ENCODE results near the gene MTAP.

MTAP gene

GRCh38 chr9:21828853-21829410, 26.5 kb downstream of the MTAP start:
- Histone ChIP-seq H3K4me1 (ENCODE audit: control insufficient read depth, insufficient read depth, low read length) (no peaks in the 10 kb centered on the region), H3K9me3 (ENCODE audit: control insufficient read depth, insufficient read depth, low read depth, low read length) (no peaks in the 10 kb centered on the region), H3K36me3 (ENCODE audit: control insufficient read depth in 2 of 2, insufficient read depth in 1 of 2, low read length in 2 of 2) (peaks cover 20 to 95% of the 10 kb centered on the region in 2 experiments), H3K4me3 (ENCODE audit: low read depth, low read length) (no peak overlapping the region), H3K27ac (ENCODE audit: extremely low read depth, low read depth, low read length) (no peak overlapping the region)
- CTCF ChIA-PET, result interaction anchor here (1.7 kb wide), 1 partner anchor 15 kb away, joined by 4 read pairs; no protein-coding TSS in a partner anchor
- POLR2A ChIA-PET, result interaction anchor here (1.1 kb wide), 1 partner anchor 165 kb away, joined by 3 read pairs; the partner anchor contains the start of genes CDKN2A and CDKN2B-AS1
- TF ChIP-seq ZBTB21 (tag by site-specific recombination; IDR thresholded peaks at IDR 0.05) (no peak), MZF1 (tag by site-specific recombination; IDR thresholded peaks at IDR 0.05; ENCODE audit: borderline replicate concordance) (no peak), ZNF433 (tag by site-specific recombination; IDR thresholded peaks at IDR 0.05; ENCODE audit: low read depth) (no peak), KLF17 (tag by site-specific recombination; IDR thresholded peaks at IDR 0.05) (no peak), ZBTB49 (tag by site-specific recombination; IDR thresholded peaks at IDR 0.05; ENCODE audit: low read depth) (no peak), PATZ1 (tag by site-specific recombination; IDR thresholded peaks at IDR 0.05) (no peak), ZNF677 (tag by site-specific recombination; IDR thresholded peaks at IDR 0.05) (no peak), ZNF423 (tag by site-specific recombination; IDR thresholded peaks at IDR 0.05) (no peak), ZNF121 (tag by site-specific recombination; IDR thresholded peaks at IDR 0.05) (no peak), ZNF398 (tag by site-specific recombination; IDR thresholded peaks at IDR 0.05) (no peak), ZNF488 (tag by site-specific recombination; IDR thresholded peaks at IDR 0.05) (no peak), ZNF354C (tag by site-specific recombination; IDR thresholded peaks at IDR 0.05; ENCODE audit: borderline replicate concordance, low read depth) (no peak)

- H3K4me3 ChIP-seq (ENCODE audit: low read depth, low read length), result no peak overlapping the region
- no peak for TF ChIP-seq ZNF398 (tag by site-specific recombination; IDR thresholded peaks at IDR 0.05)
- TF ChIP-seq ZFHX2 (tag by site-specific recombination; conservative IDR thresholded peaks at IDR 0.05), result no peak
- TF ChIP-seq ZNF175 (tag by site-specific recombination; IDR thresholded peaks at IDR 0.05), result no peak
- TF ChIP-seq ZNF266 (tag by site-specific recombination; IDR thresholded peaks at IDR 0.05; ENCODE audit: low read depth), result no peak
- TF ChIP-seq ZNF16 (tag by site-specific recombination; IDR thresholded peaks at IDR 0.05; ENCODE audit: low read depth), result no peak
- no peak for TF ChIP-seq ZNF670 (tag by site-specific recombination; IDR thresholded peaks at IDR 0.05; ENCODE audit: low read depth)
- TF ChIP-seq IKZF3 (tag by site-specific recombination; IDR thresholded peaks at IDR 0.05), result no peak
- no peak for TF ChIP-seq ZNF623 (tag by site-specific recombination; IDR thresholded peaks at IDR 0.05)
- no peak for TF ChIP-seq ZNF555 (tag by site-specific recombination; conservative IDR thresholded peaks at IDR 0.05)
- TF ChIP-seq RBAK (tag by site-specific recombination; IDR thresholded peaks at IDR 0.05), result no peak
- no peaks in the 10 kb centered on the region for H3K9me3 ChIP-seq (ENCODE audit: control insufficient read depth, insufficient read depth, low read depth, low read length)
- no peaks in the 10 kb centered on the region for H3K4me1 ChIP-seq (ENCODE audit: control insufficient read depth, insufficient read depth, low read length)
- ChIA-PET POLR2A (no interaction called here), CTCF (interaction anchor here (0.6 to 0.7 kb wide), 2 partner anchors 7 to 179 kb away, joined by 3 to 6 read pairs; no protein-coding TSS in a partner anchor)
- no peak overlapping the region for H3K27ac ChIP-seq (ENCODE audit: extremely low read depth, low read depth, low read length)
- peaks cover 17 to 95% of the 10 kb centered on the region in 2 experiments for H3K36me3 ChIP-seq (ENCODE audit: control insufficient read depth in 2 of 2, insufficient read depth in 1 of 2, low read length in 2 of 2)
Measured at GRCh38 chr9:21830589-21830988, 28.2 kb downstream of the MTAP start.
